SK-N-SH treated with all-trans-retinoic acid at 6 μM for 48 hours (cell line): ENCODE measurements around the gene IL11RA.

Experiments
- ATAC-seq: fragments of 200-7000 bp; cut with Tn5 transposase; 3 replicates; pipeline ENCODE4 v1.9.1; 2020; ENCODE audit warnings: mild to moderate bottlenecking, moderate library complexity
- ARNTL ChIP-seq: fragments of 450-650 bp; formaldehyde crosslinking; IDR thresholded peaks from 2 replicates; pipeline ENCODE4 v1.5.0; 2020; ENCODE audit warnings: low read depth, mild to moderate bottlenecking, moderate library complexity, borderline replicate concordance
- BACH2 ChIP-seq: fragments of 250-450 bp; sonication (Bioruptor Pico); IDR thresholded peaks from 2 replicates; pipeline ENCODE4 v1.9.0; 2021; ENCODE audit warnings: mild to moderate bottlenecking, borderline replicate concordance
- CSDC2 ChIP-seq: fragments of 250-450 bp; sonication (Bioruptor Pico); IDR thresholded peaks from 2 replicates; pipeline ENCODE4 v1.5.0; 2020; ENCODE audit warnings: mild to moderate bottlenecking, moderate library complexity
- CSRNP3 ChIP-seq: fragments of 250-450 bp; sonication (Bioruptor Pico); IDR thresholded peaks from 2 replicates; pipeline ENCODE4 v1.5.1; 2021; ENCODE audit warnings: mild to moderate bottlenecking, moderate library complexity
- ESRRG ChIP-seq: fragments of 250-450 bp; sonication (Bioruptor Pico); IDR thresholded peaks from 2 replicates; pipeline ENCODE4 v1.6.1; 2021; ENCODE audit warnings: mild to moderate bottlenecking
- ISL1 ChIP-seq: fragments of 250-450 bp; sonication (Bioruptor Pico); IDR thresholded peaks from 2 replicates; pipeline ENCODE4 v2.1.2; 2022; ENCODE audit warnings: mild to moderate bottlenecking, moderate library complexity
- OSR1 ChIP-seq: fragments of 250-450 bp; sonication (Bioruptor Pico); IDR thresholded peaks from 2 replicates; pipeline ENCODE4 v1.8.0; 2022; ENCODE audit warnings: moderate library complexity, mild to moderate bottlenecking, inconsistent platforms
- PATZ1 ChIP-seq: fragments of 250-450 bp; sonication (Bioruptor Pico); IDR thresholded peaks from 2 replicates; pipeline ENCODE4 v1.8.0; 2020; ENCODE audit warnings: mild to moderate bottlenecking, moderate library complexity, borderline replicate concordance
- POU6F1 ChIP-seq: fragments of 250-450 bp; sonication (Bioruptor Pico); IDR thresholded peaks from 2 replicates; pipeline ENCODE4 v1.8.0; 2021; ENCODE audit warnings: low read depth, mild to moderate bottlenecking, moderate library complexity, borderline replicate concordance
- PPARA ChIP-seq: fragments of 250-450 bp; sonication (Bioruptor Pico); IDR thresholded peaks from 2 replicates; pipeline ENCODE4 v1.5.0; 2020; ENCODE audit warnings: mild to moderate bottlenecking, borderline replicate concordance
- RARB ChIP-seq: fragments of 250-450 bp; sonication (Bioruptor Pico); IDR thresholded peaks from 2 replicates; pipeline ENCODE4 v1.8.0; 2021; ENCODE audit warnings: mild to moderate bottlenecking, moderate library complexity
- SNAI2 ChIP-seq: fragments of 250-450 bp; sonication (Bioruptor Pico); IDR thresholded peaks from 2 replicates; pipeline ENCODE4 v1.5.0; 2020; ENCODE audit warnings: mild to moderate bottlenecking, moderate library complexity
- TCF4 ChIP-seq: fragments of 250-450 bp; sonication (Bioruptor Pico); IDR thresholded peaks from 2 replicates; pipeline ENCODE4 v1.8.0; 2021; ENCODE audit warnings: mild to moderate bottlenecking, moderate library complexity, borderline replicate concordance
- TOX ChIP-seq: fragments of 250-450 bp; sonication (Bioruptor Pico); IDR thresholded peaks from 2 replicates; pipeline ENCODE4 v1.8.0; 2021; ENCODE audit warnings: mild to moderate bottlenecking, moderate library complexity, borderline replicate concordance
- TSHZ2 ChIP-seq: fragments of 250-450 bp; sonication (Bioruptor Pico); IDR thresholded peaks from 2 replicates; pipeline ENCODE4 v1.5.0; 2020; ENCODE audit warnings: mild to moderate bottlenecking, moderate library complexity
- ZC3H10 ChIP-seq: fragments of 250-450 bp; sonication (Bioruptor Pico); IDR thresholded peaks from 2 replicates; pipeline ENCODE4 v1.5.1; 2021; ENCODE audit warnings: mild to moderate bottlenecking, moderate library complexity
- ZFP3 ChIP-seq: fragments of 250-450 bp; sonication (Bioruptor Pico); IDR thresholded peaks from 2 replicates; pipeline ENCODE4 v1.5.0; 2020; ENCODE audit warnings: mild to moderate bottlenecking, moderate library complexity
- ZFP30 ChIP-seq: fragments of 450-650 bp; formaldehyde crosslinking; IDR thresholded peaks from 2 replicates; pipeline ENCODE4 v1.5.0; 2022; ENCODE audit warnings: mild to moderate bottlenecking, moderate library complexity
- ZNF565 ChIP-seq: fragments of 450-650 bp; formaldehyde crosslinking; conservative IDR thresholded peaks from 2 replicates; pipeline ENCODE4 v1.5.0; 2020; ENCODE audit warnings: low read depth, mild to moderate bottlenecking, moderate library complexity
- ZNF70 ChIP-seq: fragments of 450-650 bp; formaldehyde crosslinking; IDR thresholded peaks from 2 replicates; pipeline ENCODE4 v1.5.0; 2020; ENCODE audit warnings: mild to moderate bottlenecking, moderate library complexity
- ZNF8 ChIP-seq: fragments of 450-650 bp; formaldehyde crosslinking; IDR thresholded peaks from 2 replicates; pipeline ENCODE4 v1.5.0; 2020; ENCODE audit warnings: mild to moderate bottlenecking, moderate library complexity
- TF ChIP-seq, protein P1 (sequence below): fragments of 250-450 bp; sonication (Bioruptor Pico); IDR thresholded peaks from 2 replicates; pipeline ENCODE4 v1.5.1; 2020; ENCODE audit warnings: low read depth, mild to moderate bottlenecking, moderate library complexity

Gene IL11RA

GRCh38 chr9:34669809-34670562 lies 18.0 kb downstream of the IL11RA start (continued):
- TF ChIP-seq CSRNP3 (CRISPR knock-in tag): no peak
- TF ChIP-seq ZFP30 (CRISPR knock-in tag): no peak
- TF ChIP-seq, all 23 proteins: peak for 0

GRCh38 chr9:34671307-34671706 lies 19.3 kb downstream of the IL11RA start:
- ATAC-seq: no peak
- TF ChIP-seq ESRRG (CRISPR knock-in tag) (no peak), ISL1 (CRISPR knock-in tag) (no peak), OSR1 (CRISPR knock-in tag) (no peak), TOX (CRISPR knock-in tag) (no peak), POU6F1 (no peak), ZFP3 (CRISPR knock-in tag) (no peak), RARB (CRISPR knock-in tag) (no peak), ZNF8 (CRISPR knock-in tag) (no peak), TSHZ2 (CRISPR knock-in tag) (no peak), ZNF70 (CRISPR knock-in tag) (no peak), BACH2 (CRISPR knock-in tag) (no peak), ARNTL (CRISPR knock-in tag) (no peak)
- TF ChIP-seq, protein P1, sequence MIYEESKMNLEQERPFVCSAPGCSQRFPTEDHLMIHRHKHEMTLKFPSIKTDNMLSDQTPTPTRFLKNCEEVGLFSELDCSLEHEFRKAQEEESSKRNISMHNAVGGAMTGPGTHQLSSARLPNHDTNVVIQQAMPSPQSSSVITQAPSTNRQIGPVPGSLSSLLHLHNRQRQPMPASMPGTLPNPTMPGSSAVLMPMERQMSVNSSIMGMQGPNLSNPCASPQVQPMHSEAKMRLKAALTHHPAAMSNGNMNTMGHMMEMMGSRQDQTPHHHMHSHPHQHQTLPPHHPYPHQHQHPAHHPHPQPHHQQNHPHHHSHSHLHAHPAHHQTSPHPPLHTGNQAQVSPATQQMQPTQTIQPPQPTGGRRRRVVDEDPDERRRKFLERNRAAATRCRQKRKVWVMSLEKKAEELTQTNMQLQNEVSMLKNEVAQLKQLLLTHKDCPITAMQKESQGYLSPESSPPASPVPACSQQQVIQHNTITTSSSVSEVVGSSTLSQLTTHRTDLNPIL: no peak

- no peak for TF ChIP-seq CSRNP3 (CRISPR knock-in tag)
- TF ChIP-seq, protein P1: no peak
- TF ChIP-seq ISL1 (CRISPR knock-in tag): no peak
- TF ChIP-seq PATZ1: no peak
- TF ChIP-seq TCF4 (CRISPR knock-in tag): no peak
- TF ChIP-seq RARB (CRISPR knock-in tag): no peak
- no peak for TF ChIP-seq BACH2 (CRISPR knock-in tag)
- TF ChIP-seq ZNF70 (CRISPR knock-in tag): no peak
- no peak for TF ChIP-seq PPARA (CRISPR knock-in tag)
- TF ChIP-seq TOX (CRISPR knock-in tag): no peak
- TF ChIP-seq SNAI2: no peak
- no peak for TF ChIP-seq ZC3H10
- TF ChIP-seq ARNTL (CRISPR knock-in tag): no peak
- TF ChIP-seq ZNF565: no peak
- TF ChIP-seq ZFP30 (CRISPR knock-in tag): no peak
- TF ChIP-seq POU6F1: no peak
- no peak for TF ChIP-seq CSDC2 (CRISPR knock-in tag)
- TF ChIP-seq ESRRG (CRISPR knock-in tag): no peak
- no peak for TF ChIP-seq ZNF8 (CRISPR knock-in tag)
- no peak for TF ChIP-seq OSR1 (CRISPR knock-in tag)
- TF ChIP-seq, all 23 proteins: peak for 0
- ATAC-seq: no peak
Observed at GRCh38 chr9:34674440-34674839, 22.5 kb downstream of the IL11RA start.
